Keratinocyte (primary cell): ENCODE measurements around the gene TMEM238. TPM values are rescaled to one million over a fixed set of nuclear protein-coding genes. Genes with fewer than 3 reads are reported as not detected.

Source experiments
- DNase-seq: peaks from one replicate; pipeline ENCODE4 v3.0.0-alpha.2; 2011; ENCODE audit warnings: low read depth, missing footprints, low spot score
- FAIRE-seq: peaks from 2 replicates; lab custom pipeline; 2011; peaks lifted over from hg19 to GRCh38; lab: Jason Lieb, UNC
- H2AFZ ChIP-seq: 2 replicates; pipeline ENCODE4 v1.6.0; 2012; ENCODE audit warnings: low read length, control low read depth, inconsistent platforms; ENCODE audit not compliant: control insufficient read depth
- H3K27ac ChIP-seq: 2 replicates; pipeline ENCODE4 v1.5.1; 2011; ENCODE audit warnings: low read length; ENCODE audit not compliant: control insufficient read depth, insufficient read depth
- H3K27me3 ChIP-seq: 3 replicates; pipeline ENCODE4 v1.6.0; 2011; ENCODE audit warnings: low read length; ENCODE audit not compliant: control insufficient read depth, insufficient read depth; ENCODE audit errors: extremely low read depth
- H3K36me3 ChIP-seq, 2 experiments: 2 replicates in 1 of 2; 3 replicates in 1 of 2; pipeline ENCODE4 v1.5.1; 2011; ENCODE audit warnings: low read length in 2 of 2, mild to moderate bottlenecking in 1 of 2; ENCODE audit not compliant: control insufficient read depth in 2 of 2, insufficient read depth in 2 of 2; ENCODE audit errors: extremely low read depth in 1 of 2
- H3K4me1 ChIP-seq: 3 replicates; pipeline ENCODE4 v1.5.1; 2011; ENCODE audit warnings: low read length; ENCODE audit not compliant: control insufficient read depth, insufficient read depth; ENCODE audit errors: extremely low read depth
- H3K4me2 ChIP-seq: 3 replicates; pipeline ENCODE4 v1.6.0; 2011; ENCODE audit warnings: low read depth, low read length; ENCODE audit not compliant: control insufficient read depth, insufficient read depth; ENCODE audit errors: extremely low read depth
- H3K4me3 ChIP-seq, 3 experiments: fragments of 200-600 bp in 1 of 3; sonication (generic) in 1 of 3; 2 replicates in 2 of 3; 3 replicates in 1 of 3; pipeline ENCODE4 v1.5.1; 2011 to 2016; ENCODE audit warnings: low read length in 3 of 3, mild to moderate bottlenecking in 3 of 3, control low read depth in 2 of 3, inconsistent platforms in 1 of 3, low read depth in 1 of 3, mixed read lengths in 1 of 3, mixed run types in 1 of 3, moderate library complexity in 1 of 3; ENCODE audit not compliant: control insufficient read depth in 2 of 3, insufficient read depth in 2 of 3; ENCODE audit errors: extremely low read depth in 1 of 3
- H3K79me2 ChIP-seq: 2 replicates; pipeline ENCODE4 v1.6.0; 2012; ENCODE audit warnings: low read length; ENCODE audit not compliant: control insufficient read depth, insufficient read depth
- H3K9ac ChIP-seq: 3 replicates; pipeline ENCODE4 v1.6.0; 2011; ENCODE audit warnings: low read length; ENCODE audit not compliant: control insufficient read depth, insufficient read depth; ENCODE audit errors: extremely low read depth
- H3K9me1 ChIP-seq: 3 replicates; pipeline ENCODE4 v1.6.0; 2011; ENCODE audit warnings: low read length; ENCODE audit not compliant: control insufficient read depth, insufficient read depth; ENCODE audit errors: extremely low read depth
- H3K9me3 ChIP-seq: 2 replicates; pipeline ENCODE4 v1.5.1; 2012; ENCODE audit warnings: low read depth, low read length; ENCODE audit not compliant: control insufficient read depth
- H4K20me1 ChIP-seq: 3 replicates; pipeline ENCODE4 v1.6.0; 2011; ENCODE audit warnings: low read length; ENCODE audit not compliant: control insufficient read depth, insufficient read depth; ENCODE audit errors: extremely low read depth
- CTCF ChIP-seq, 3 experiments: IDR thresholded peaks in 1 of 3; conservative IDR thresholded peaks in 1 of 3; optimal IDR thresholded peaks in 1 of 3; 2 replicates in 2 of 3; 3 replicates in 1 of 3; pipeline versions ENCODE3 to v1.5.1; 2011; ENCODE audit warnings: low read length in 3 of 3, mild to moderate bottlenecking in 3 of 3, moderate library complexity in 2 of 3, control low read depth in 1 of 3, inconsistent platforms in 1 of 3; ENCODE audit not compliant: insufficient read depth in 2 of 3; ENCODE audit errors: extremely low read depth in 1 of 3
- EZH2 ChIP-seq: IDR thresholded peaks from one replicate; pipeline ENCODE4 v1.6.1; 2012; ENCODE audit warnings: inconsistent platforms, mild to moderate bottlenecking, low read length, moderate library complexity
- dilution Hi-C: fragments of 300-500 bp; cut with MboI; formaldehyde crosslinking; loops from one replicate; pipeline ENCODE4 v1.7.0; 2020; ENCODE audit warnings: low sequenced_read_pairs; ENCODE audit not compliant: extremely low pct_ligation_motif_present
- polyA plus RNA-seq, 5 experiments: library from polyadenylated mRNA; depleted of rRNA in 3 of 5; stranded (reverse) in 3 of 5; stranded (forward) in 1 of 5; unstranded in 1 of 5; fragments of >200 nt; gene quantifications; 1 replicate in 1 of 5; 2 replicates in 3 of 5; 3 replicates in 1 of 5; pipeline versions ENCODE4 v1.2.1 to v1.2.3, GENCODE V29; 2011 to 2012; ENCODE audit warnings: missing spikeins in 2 of 5, low read depth in 1 of 5, low replicate concordance in 1 of 5

The TMEM238 gene
- polyA plus RNA-seq, 1 donor (not counting 4 experiments of a cell fraction or from before 2014, with no cell fraction given): 0.24 TPM

- no peaks in the 10 kb centered on the region for H4K20me1 ChIP-seq
- no peaks in the 10 kb centered on the region for H3K9me3 ChIP-seq
- H3K4me3 ChIP-seq: no peak overlapping the region
- DNase-seq (no peak), FAIRE-seq (no peak)
- dilution Hi-C loops: no loop called here
- peaks cover 2% of the 10 kb centered on the region for H3K27me3 ChIP-seq
- no peaks in the 10 kb centered on the region for H3K36me3 ChIP-seq
- TF ChIP-seq EZH2: no peak
- H3K9ac ChIP-seq: no peak overlapping the region
- H3K4me2 ChIP-seq: no peak overlapping the region
- H2AFZ ChIP-seq: no peak overlapping the region
- H3K79me2 ChIP-seq: no peaks in the 10 kb centered on the region
- H3K27ac ChIP-seq: no peak overlapping the region
- no peaks in the 10 kb centered on the region for H3K9me1 ChIP-seq
- no peaks in the 10 kb centered on the region for H3K4me1 ChIP-seq
Measured at GRCh38 chr19:55362174-55362989, 21.7 kb downstream of the TMEM238 start.

GRCh38 chr19:55360902-55361301 is 23.2 kb downstream of the TMEM238 start:
- Histone ChIP-seq H2AFZ (no peak overlapping the region), H3K9me1 (no peaks in the 10 kb centered on the region), H3K36me3 (no peaks in the 10 kb centered on the region), H4K20me1 (no peaks in the 10 kb centered on the region), H3K9me3 (no peaks in the 10 kb centered on the region), H3K9ac (no peak overlapping the region), H3K4me3 (no peak overlapping the region), H3K4me2 (no peak overlapping the region), H3K27me3 (peaks cover 4% of the 10 kb centered on the region), H3K79me2 (no peaks in the 10 kb centered on the region), H3K27ac (no peak overlapping the region), H3K4me1 (no peaks in the 10 kb centered on the region)
- no peak for DNase-seq
- dilution Hi-C loops: no loop called here
- FAIRE-seq: no peak
- TF ChIP-seq EZH2 (no peak), CTCF (optimal IDR thresholded peaks at IDR 0.05 in 1 of 3, IDR thresholded peaks at IDR 0.05 in 1 of 3, conservative IDR thresholded peaks at IDR 0.05 in 1 of 3; ENCODE audit: extremely low read depth in 1 of 3, insufficient read depth in 2 of 3, low read length in 3 of 3) (no peak)
